Gastroesophageal sphincter (tissue), 3 donors: ENCODE data around the gene ENPP7.

Experiments used
- EP300 ChIP-seq: sonication (generic); formaldehyde crosslinking; IDR thresholded peaks from one replicate; pipeline ENCODE4 v1.6.1; 2017; ENCODE audit warnings: antibody characterized with exemption, mild to moderate bottlenecking
- POLR2A ChIP-seq, 2 donors: fragments of 450-650 bp; IDR thresholded peaks; one replicate each; pipeline ENCODE4 v1.6.1; 2017; ENCODE audit warnings: antibody characterized with exemption in 2 of 2, mild to moderate bottlenecking in 2 of 2, moderate library complexity in 1 of 2
- POLR2AphosphoS5 ChIP-seq: sonication (generic); formaldehyde crosslinking; IDR thresholded peaks from one replicate; pipeline ENCODE4 v1.6.1; 2017; ENCODE audit warnings: antibody characterized with exemption
- TF ChIP-seq, protein P1 (sequence below), 4 experiments: fragments of 200-600 bp in 2 of 4; fragments of 450-650 bp in 2 of 4; sonication (generic) in 1 of 4; IDR thresholded peaks; one replicate each; pipeline ENCODE4 v1.5.1; 2017 to 2019; ENCODE audit warnings: antibody characterized with exemption in 4 of 4, mild to moderate bottlenecking in 2 of 4, moderate library complexity in 2 of 4

GRCh38 chr17:79730769-79731483, at the start of gene ENPP7:
- no peak for TF ChIP-seq POLR2A (IDR thresholded peaks at IDR 0.05)
- TF ChIP-seq, protein P1, sequence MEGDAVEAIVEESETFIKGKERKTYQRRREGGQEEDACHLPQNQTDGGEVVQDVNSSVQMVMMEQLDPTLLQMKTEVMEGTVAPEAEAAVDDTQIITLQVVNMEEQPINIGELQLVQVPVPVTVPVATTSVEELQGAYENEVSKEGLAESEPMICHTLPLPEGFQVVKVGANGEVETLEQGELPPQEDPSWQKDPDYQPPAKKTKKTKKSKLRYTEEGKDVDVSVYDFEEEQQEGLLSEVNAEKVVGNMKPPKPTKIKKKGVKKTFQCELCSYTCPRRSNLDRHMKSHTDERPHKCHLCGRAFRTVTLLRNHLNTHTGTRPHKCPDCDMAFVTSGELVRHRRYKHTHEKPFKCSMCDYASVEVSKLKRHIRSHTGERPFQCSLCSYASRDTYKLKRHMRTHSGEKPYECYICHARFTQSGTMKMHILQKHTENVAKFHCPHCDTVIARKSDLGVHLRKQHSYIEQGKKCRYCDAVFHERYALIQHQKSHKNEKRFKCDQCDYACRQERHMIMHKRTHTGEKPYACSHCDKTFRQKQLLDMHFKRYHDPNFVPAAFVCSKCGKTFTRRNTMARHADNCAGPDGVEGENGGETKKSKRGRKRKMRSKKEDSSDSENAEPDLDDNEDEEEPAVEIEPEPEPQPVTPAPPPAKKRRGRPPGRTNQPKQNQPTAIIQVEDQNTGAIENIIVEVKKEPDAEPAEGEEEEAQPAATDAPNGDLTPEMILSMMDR (IDR thresholded peaks at IDR 0.05): no peak
- no peak for TF ChIP-seq POLR2AphosphoS5
- no peak for TF ChIP-seq EP300
